ENCODE data around the gene MUC20.

The MUC20 gene

DNA sequence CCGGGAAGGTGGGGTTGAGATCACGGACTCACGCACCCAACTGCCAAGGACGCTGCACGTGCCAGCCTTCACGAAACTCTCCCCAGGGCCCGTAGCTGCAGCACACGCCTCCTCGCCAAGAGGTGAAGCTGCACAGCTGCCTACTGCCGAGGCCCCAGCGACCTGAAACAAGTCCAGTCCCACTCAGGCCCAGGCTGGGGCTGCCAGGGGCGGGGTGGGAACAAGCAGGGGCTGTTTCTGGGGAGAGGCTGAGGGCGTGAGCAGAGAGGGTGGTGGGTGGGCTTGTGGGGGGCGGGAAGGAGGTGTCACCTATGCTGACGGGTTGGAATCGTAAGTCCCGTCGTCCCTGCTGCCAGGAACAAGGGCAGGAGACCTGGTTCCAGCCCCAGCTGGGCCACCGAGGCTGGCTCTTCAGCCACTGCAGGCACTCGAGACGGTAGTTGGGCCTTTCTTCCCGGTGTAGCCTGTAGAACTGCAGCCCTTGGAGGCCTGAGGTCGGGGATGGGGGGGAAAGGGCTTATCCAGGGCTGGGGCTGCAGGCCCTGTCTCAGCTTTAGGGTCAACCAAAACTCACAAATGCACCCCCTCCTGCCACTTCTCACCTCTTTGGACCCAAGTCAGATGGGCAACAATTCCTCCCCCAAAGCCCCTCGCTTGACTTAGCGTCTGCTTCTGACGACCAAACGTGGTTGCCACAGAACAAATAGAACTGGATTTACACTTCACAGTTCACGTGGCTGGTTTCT lies 44.4 kb downstream of the MUC20 start:
- Histone ChIP-seq H3K36me3 (ENCODE audit: insufficient read depth) (no peaks in the 10 kb centered on the region), H3K4me3 (IDR thresholded peaks at IDR 0.05; ENCODE audit: insufficient read depth, low read depth, low read length) (no peak overlapping the region), H3K4me2 (no peak overlapping the region), H3K4me1 (ENCODE audit: low read depth, poor library complexity, severe bottlenecking) (no peaks in the 10 kb centered on the region), H2AFZ (ENCODE audit: low read depth) (no peak overlapping the region), H4K20me1 (ENCODE audit: insufficient read depth) (no peaks in the 10 kb centered on the region), H3K27ac (no peak overlapping the region), H3K27me3 (ENCODE audit: insufficient read depth, low read depth) (peaks cover 23% of the 10 kb centered on the region; the same call in 1 of the 2 replicates), H3K79me2 (ENCODE audit: insufficient read depth, low read depth) (no peaks in the 10 kb centered on the region), H3K9ac (no peak overlapping the region)
- TF ChIP-seq, protein P1, sequence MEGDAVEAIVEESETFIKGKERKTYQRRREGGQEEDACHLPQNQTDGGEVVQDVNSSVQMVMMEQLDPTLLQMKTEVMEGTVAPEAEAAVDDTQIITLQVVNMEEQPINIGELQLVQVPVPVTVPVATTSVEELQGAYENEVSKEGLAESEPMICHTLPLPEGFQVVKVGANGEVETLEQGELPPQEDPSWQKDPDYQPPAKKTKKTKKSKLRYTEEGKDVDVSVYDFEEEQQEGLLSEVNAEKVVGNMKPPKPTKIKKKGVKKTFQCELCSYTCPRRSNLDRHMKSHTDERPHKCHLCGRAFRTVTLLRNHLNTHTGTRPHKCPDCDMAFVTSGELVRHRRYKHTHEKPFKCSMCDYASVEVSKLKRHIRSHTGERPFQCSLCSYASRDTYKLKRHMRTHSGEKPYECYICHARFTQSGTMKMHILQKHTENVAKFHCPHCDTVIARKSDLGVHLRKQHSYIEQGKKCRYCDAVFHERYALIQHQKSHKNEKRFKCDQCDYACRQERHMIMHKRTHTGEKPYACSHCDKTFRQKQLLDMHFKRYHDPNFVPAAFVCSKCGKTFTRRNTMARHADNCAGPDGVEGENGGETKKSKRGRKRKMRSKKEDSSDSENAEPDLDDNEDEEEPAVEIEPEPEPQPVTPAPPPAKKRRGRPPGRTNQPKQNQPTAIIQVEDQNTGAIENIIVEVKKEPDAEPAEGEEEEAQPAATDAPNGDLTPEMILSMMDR (conservative IDR thresholded peaks at IDR 0.05; ENCODE audit: low read depth, low read length), result no peak

DNA sequence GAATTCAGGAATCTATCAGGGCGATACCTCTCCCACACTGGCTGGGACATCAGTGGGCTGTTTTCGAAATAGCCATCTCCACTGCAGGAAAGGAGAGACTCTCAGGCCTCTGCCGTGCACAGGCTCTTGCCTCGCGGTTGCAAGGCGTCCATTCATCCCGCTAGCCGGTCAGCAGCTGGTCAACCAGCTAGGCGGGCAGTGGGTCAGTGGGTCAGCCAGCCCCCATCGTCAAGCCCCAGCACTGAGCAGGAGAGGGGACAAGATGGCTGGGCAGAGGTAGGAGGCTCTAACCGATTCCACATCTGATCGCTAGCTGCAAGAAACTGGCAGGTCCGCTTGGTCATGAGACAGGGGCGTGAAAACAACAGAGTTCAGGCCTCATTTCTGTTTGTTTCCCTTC lies 45.9 kb downstream of the MUC20 start:
- Histone ChIP-seq H3K4me2 (no peak overlapping the region), H3K79me2 (ENCODE audit: insufficient read depth, low read depth) (no peaks in the 10 kb centered on the region), H3K9ac (no peak overlapping the region), H3K4me3 (IDR thresholded peaks at IDR 0.05; ENCODE audit: insufficient read depth, low read depth, low read length) (no peak overlapping the region), H3K27ac (no peak overlapping the region), H3K27me3 (ENCODE audit: insufficient read depth, low read depth) (peaks cover 12% of the 10 kb centered on the region; the same call in 1 of the 2 replicates), H3K36me3 (ENCODE audit: insufficient read depth) (no peaks in the 10 kb centered on the region), H4K20me1 (ENCODE audit: insufficient read depth) (no peaks in the 10 kb centered on the region), H3K4me1 (ENCODE audit: low read depth, poor library complexity, severe bottlenecking) (no peaks in the 10 kb centered on the region), H2AFZ (ENCODE audit: low read depth) (no peak overlapping the region)
- TF ChIP-seq, protein P1 (conservative IDR thresholded peaks at IDR 0.05; ENCODE audit: low read depth, low read length), result no peak

DNA sequence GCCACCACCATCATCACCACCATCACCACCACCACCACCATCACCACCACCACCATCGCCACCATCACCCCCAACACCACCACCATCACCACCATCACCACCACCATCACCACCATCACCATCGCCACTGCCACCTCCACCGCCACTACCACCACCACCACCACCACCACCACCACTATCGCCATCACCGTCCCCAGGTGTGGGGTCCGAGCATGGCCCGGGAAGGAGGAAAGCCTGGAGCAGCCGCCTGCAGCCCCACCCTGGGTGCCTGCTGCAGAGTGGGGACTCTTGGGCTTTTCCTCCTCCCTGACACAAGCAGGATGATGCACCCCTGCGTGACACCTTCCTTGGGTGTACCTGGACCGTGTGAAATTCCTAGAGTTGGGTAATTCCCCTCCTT lies 47.0 kb downstream of the MUC20 start:
- Histone ChIP-seq H3K9ac (no peak overlapping the region), H2AFZ (ENCODE audit: low read depth) (no peak overlapping the region), H3K79me2 (ENCODE audit: insufficient read depth, low read depth) (no peaks in the 10 kb centered on the region), H3K27ac (no peak overlapping the region), H3K4me3 (IDR thresholded peaks at IDR 0.05; ENCODE audit: insufficient read depth, low read depth, low read length) (no peak overlapping the region), H3K4me2 (no peak overlapping the region), H3K36me3 (ENCODE audit: insufficient read depth) (no peaks in the 10 kb centered on the region), H3K4me1 (ENCODE audit: low read depth, poor library complexity, severe bottlenecking) (no peaks in the 10 kb centered on the region), H3K27me3 (ENCODE audit: insufficient read depth, low read depth) (peaks cover 12% of the 10 kb centered on the region; the same call in 1 of the 2 replicates), H4K20me1 (ENCODE audit: insufficient read depth) (no peaks in the 10 kb centered on the region)
- TF ChIP-seq, protein P1 (conservative IDR thresholded peaks at IDR 0.05; ENCODE audit: low read depth, low read length), result no peak

DNA sequence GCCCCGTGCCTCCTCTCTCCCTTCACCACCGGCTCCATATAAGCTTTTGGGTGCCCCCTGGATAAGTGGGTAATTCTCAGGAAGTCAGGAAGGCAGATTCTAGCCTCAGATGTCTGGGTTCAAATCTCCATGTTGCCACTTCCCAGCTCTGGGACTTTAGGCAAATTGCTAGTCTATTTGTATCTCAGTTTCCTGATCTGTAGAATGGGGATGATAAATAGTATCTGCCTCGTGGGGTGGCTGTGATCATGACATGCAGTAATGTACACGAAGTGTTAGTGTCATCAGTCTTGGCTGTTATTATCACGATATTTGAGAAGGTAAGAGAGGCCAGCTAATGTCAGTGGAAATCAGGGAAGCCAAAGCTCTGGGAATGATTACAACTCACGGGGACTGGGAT lies 47.6 kb downstream of the MUC20 start:
- peaks cover 12% of the 10 kb centered on the region; the same call in 1 of the 2 replicates for H3K27me3 ChIP-seq (ENCODE audit: insufficient read depth, low read depth)
- H3K79me2 ChIP-seq (ENCODE audit: insufficient read depth, low read depth), result no peaks in the 10 kb centered on the region
- no peak overlapping the region for H3K4me3 ChIP-seq (IDR thresholded peaks at IDR 0.05; ENCODE audit: insufficient read depth, low read depth, low read length)
- TF ChIP-seq, protein P1 (conservative IDR thresholded peaks at IDR 0.05; ENCODE audit: low read depth, low read length), result no peak
- H3K4me2 ChIP-seq, result no peak overlapping the region
- no peaks in the 10 kb centered on the region for H4K20me1 ChIP-seq (ENCODE audit: insufficient read depth)
- no peaks in the 10 kb centered on the region for H3K4me1 ChIP-seq (ENCODE audit: low read depth, poor library complexity, severe bottlenecking)
- no peak overlapping the region for H3K27ac ChIP-seq
- no peaks in the 10 kb centered on the region for H3K36me3 ChIP-seq (ENCODE audit: insufficient read depth)
- H2AFZ ChIP-seq (ENCODE audit: low read depth), result no peak overlapping the region
- H3K9ac ChIP-seq, result no peak overlapping the region

Data from KMS-11 (cell line).